Tibial nerve (tissue), 4 donors: ENCODE measurements around the gene NEDD4L.

Experiments
- CTCF ChIP-seq, 5 experiments: fragments of 200-600 bp in 3 of 5; fragments of 450-650 bp in 2 of 5; sonication (generic) in 3 of 5; IDR thresholded peaks; one replicate each; pipeline ENCODE4 v1.5.1; 2016 to 2019; ENCODE audit warnings: antibody characterized with exemption in 5 of 5, mild to moderate bottlenecking in 3 of 5, moderate library complexity in 2 of 5
- EP300 ChIP-seq, 2 donors: sonication (generic); formaldehyde crosslinking; IDR thresholded peaks; one replicate each; pipeline ENCODE4 v1.6.1; 2017; ENCODE audit warnings: antibody characterized with exemption in 2 of 2, mild to moderate bottlenecking in 1 of 2
- POLR2A ChIP-seq, 2 donors: fragments of 450-650 bp; IDR thresholded peaks; one replicate each; pipeline ENCODE4 v1.6.1; 2017; ENCODE audit warnings: antibody characterized with exemption in 2 of 2, mild to moderate bottlenecking in 2 of 2, moderate library complexity in 2 of 2

GRCh38 chr18:58305792-58306191, 261.8 kb downstream of the NEDD4L start:
- TF ChIP-seq CTCF (IDR thresholded peaks at IDR 0.05) (no peak), EP300 (IDR thresholded peaks at IDR 0.05) (no peak), POLR2A (IDR thresholded peaks at IDR 0.05) (no peak)
